Ovary (tissue), 3 donors: Measurements from ENCODE around the gene ADORA1.

Experiments
- EP300 ChIP-seq: sonication (generic); formaldehyde crosslinking; IDR thresholded peaks from one replicate; pipeline ENCODE4 v1.6.1; 2017; ENCODE audit warnings: antibody characterized with exemption
- POLR2A ChIP-seq: fragments of 450-650 bp; IDR thresholded peaks from one replicate; pipeline ENCODE4 v1.6.1; 2017; ENCODE audit warnings: antibody characterized with exemption, mild to moderate bottlenecking, moderate library complexity
- TF ChIP-seq, protein P1 (sequence below), 3 donors: fragments of 450-650 bp in 2 of 3; fragments of 200-600 bp in 1 of 3; IDR thresholded peaks; one replicate each; pipeline versions ENCODE4 v1.5.1 to v1.8.0; 2016 to 2022; ENCODE audit warnings: antibody characterized with exemption in 3 of 3, mild to moderate bottlenecking in 1 of 3
- donor health status: DM: no; HTN: no; CAD: no.

DNA sequence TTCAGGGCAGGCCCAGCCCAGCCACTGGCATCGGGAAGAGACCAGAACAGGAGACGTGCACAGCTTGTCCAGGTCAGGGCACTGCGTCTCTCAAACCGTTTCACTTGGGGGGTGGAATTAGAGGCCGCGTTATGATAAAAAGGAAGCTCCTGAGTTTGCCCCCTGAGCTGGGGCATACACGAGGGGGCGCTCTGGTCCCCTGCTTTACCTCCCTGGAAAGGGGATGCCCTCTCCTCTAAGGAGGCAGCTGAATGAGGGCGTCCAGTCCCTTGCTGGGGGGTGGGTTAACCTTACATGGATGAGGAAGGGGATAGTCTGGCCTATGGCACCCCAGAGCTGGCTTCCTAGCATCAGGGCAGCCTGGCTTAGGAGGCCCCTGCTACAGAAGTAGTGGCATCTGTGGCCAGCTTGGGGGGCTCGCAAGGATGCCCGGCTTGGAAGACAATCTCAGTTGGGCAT lies 44.0 kb upstream of the ADORA1 start:
- TF ChIP-seq POLR2A (no peak), EP300 (no peak)
- TF ChIP-seq, protein P1, sequence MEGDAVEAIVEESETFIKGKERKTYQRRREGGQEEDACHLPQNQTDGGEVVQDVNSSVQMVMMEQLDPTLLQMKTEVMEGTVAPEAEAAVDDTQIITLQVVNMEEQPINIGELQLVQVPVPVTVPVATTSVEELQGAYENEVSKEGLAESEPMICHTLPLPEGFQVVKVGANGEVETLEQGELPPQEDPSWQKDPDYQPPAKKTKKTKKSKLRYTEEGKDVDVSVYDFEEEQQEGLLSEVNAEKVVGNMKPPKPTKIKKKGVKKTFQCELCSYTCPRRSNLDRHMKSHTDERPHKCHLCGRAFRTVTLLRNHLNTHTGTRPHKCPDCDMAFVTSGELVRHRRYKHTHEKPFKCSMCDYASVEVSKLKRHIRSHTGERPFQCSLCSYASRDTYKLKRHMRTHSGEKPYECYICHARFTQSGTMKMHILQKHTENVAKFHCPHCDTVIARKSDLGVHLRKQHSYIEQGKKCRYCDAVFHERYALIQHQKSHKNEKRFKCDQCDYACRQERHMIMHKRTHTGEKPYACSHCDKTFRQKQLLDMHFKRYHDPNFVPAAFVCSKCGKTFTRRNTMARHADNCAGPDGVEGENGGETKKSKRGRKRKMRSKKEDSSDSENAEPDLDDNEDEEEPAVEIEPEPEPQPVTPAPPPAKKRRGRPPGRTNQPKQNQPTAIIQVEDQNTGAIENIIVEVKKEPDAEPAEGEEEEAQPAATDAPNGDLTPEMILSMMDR (IDR thresholded peaks at IDR 0.05) = no peak
